Retinal pigment epithelial cell (primary cell): ENCODE measurements around the gene DIP2B.

Experiments
- DNase-seq: peaks from one replicate; pipeline ENCODE4 v3.0.0-alpha.2; 2010; ENCODE audit warnings: low read depth
- H3K4me3 ChIP-seq: 2 replicates; pipeline ENCODE4 v1.5.1; 2011; ENCODE audit warnings: mild to moderate bottlenecking, low read length, control low read depth, moderate library complexity
- CTCF ChIP-seq: conservative IDR thresholded peaks from 2 replicates; pipeline ENCODE4 v1.5.1; 2011; ENCODE audit warnings: low read depth, low read length, control low read depth, inconsistent platforms

Gene DIP2B

GRCh38 chr12:50655374-50655921 lies 150.7 kb downstream of the DIP2B start:
- no peak for DNase-seq
- TF ChIP-seq CTCF = no peak
- no peak overlapping the region for H3K4me3 ChIP-seq

- no peak for TF ChIP-seq CTCF
- H3K4me3 ChIP-seq = no peak overlapping the region
- DNase-seq = no peak
Observed at GRCh38 chr12:50659260-50659659, 154.5 kb downstream of the DIP2B start.

GRCh38 chr12:50659690-50660424 lies 155.1 kb downstream of the DIP2B start:
- no peak overlapping the region for H3K4me3 ChIP-seq
- no peak for TF ChIP-seq CTCF
- DNase-seq = no peak

- no peak overlapping the region for H3K4me3 ChIP-seq
- DNase-seq = no peak
- TF ChIP-seq CTCF = no peak
Observed at GRCh38 chr12:50660425-50660822, 155.6 kb downstream of the DIP2B start.

GRCh38 chr12:50661300-50662115 lies 156.7 kb downstream of the DIP2B start:
- no peak for DNase-seq
- TF ChIP-seq CTCF = no peak
- H3K4me3 ChIP-seq = no peak overlapping the region

GRCh38 chr12:50662116-50662510 lies 157.3 kb downstream of the DIP2B start:
- H3K4me3 ChIP-seq = no peak overlapping the region
- no peak for TF ChIP-seq CTCF
- DNase-seq = no peak
